Measurements from ENCODE around the gene EEF1AKMT2.

Gene EEF1AKMT2

DNA sequence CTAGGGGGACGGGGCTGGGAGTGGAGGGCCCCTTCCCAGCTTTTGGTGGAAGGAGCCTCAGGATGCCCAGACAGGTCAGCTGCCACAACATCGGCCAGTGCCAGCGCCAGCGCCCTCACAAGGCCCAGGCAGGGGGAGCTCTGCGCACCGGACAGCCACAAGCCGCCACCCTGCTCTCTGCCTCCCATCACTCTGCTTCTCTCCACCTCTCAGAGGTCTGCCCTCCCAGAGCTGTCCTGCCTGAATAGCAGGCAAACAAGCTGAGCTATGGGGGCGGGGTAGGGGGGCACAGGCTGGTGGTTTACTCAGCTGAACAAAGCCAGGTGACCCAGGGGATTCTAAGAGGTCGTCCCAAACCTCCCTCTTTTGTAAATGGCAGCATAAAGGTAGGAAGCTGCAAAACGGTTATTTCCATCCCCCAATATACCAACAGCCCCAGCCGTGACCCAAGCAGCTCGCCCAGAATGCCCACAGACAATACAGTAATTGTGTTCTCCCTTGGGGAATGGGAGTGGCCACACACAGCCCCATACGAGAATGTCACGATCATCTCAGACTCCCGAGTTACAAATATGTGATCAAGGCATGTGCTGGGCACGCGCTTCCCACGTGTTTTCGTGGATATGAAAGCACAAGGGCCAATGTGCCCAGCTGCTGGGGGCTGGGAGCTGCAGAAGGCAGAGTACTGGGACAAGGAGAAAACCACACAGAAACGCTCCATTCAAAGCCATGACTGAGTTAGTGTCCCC lies 67.2 kb downstream of the EEF1AKMT2 start:
- peaks cover 97% of the 10 kb centered on the region for H3K79me2 ChIP-seq (ENCODE audit: control insufficient read depth, low read length)
- H3K4me3 ChIP-seq (ENCODE audit: low read length) = no peak overlapping the region

DNA sequence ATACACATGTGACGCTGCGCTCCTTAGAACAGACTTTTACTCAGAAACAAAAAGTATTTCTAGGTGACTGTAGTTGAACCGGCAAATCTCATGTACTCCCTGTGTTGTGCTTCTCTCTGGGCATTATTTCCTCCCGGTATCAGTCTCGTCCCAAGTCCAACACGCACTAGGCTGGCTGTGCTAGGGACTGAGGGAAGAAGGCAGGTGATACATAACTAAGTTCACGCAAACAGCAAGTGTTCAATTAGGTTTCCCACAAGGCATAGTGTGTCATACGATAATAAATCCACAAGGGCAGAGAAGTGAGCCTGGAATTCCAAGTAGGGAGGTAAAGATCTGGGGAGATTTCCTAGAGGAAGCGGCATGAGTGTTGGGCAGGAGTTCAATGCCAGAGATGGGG lies 67.9 kb downstream of the EEF1AKMT2 start:
- H3K79me2 ChIP-seq (ENCODE audit: control insufficient read depth, low read length) = peaks cover 97% of the 10 kb centered on the region
- H3K9me2 ChIP-seq (replicated peaks; ENCODE audit: control insufficient read depth, low read length) = no peaks in the 10 kb centered on the region
- H3K4me2 ChIP-seq (ENCODE audit: low read length) = peak overlapping the region; percentile 42
- H3K27ac ChIP-seq (ENCODE audit: low read depth, low read length) = peak overlapping the region; percentile 18; the same call in 1 of the 2 replicates
- TF ChIP-seq, protein P1, sequence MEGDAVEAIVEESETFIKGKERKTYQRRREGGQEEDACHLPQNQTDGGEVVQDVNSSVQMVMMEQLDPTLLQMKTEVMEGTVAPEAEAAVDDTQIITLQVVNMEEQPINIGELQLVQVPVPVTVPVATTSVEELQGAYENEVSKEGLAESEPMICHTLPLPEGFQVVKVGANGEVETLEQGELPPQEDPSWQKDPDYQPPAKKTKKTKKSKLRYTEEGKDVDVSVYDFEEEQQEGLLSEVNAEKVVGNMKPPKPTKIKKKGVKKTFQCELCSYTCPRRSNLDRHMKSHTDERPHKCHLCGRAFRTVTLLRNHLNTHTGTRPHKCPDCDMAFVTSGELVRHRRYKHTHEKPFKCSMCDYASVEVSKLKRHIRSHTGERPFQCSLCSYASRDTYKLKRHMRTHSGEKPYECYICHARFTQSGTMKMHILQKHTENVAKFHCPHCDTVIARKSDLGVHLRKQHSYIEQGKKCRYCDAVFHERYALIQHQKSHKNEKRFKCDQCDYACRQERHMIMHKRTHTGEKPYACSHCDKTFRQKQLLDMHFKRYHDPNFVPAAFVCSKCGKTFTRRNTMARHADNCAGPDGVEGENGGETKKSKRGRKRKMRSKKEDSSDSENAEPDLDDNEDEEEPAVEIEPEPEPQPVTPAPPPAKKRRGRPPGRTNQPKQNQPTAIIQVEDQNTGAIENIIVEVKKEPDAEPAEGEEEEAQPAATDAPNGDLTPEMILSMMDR (IDR thresholded peaks at IDR 0.05; ENCODE audit: low read depth, low read length, poor library complexity, severe bottlenecking) = no peak
- TF ChIP-seq EZH2phosphoT487 (IDR thresholded peaks at IDR 0.05; ENCODE audit: borderline replicate concordance, low read length) = no peak
- H3F3A ChIP-seq (ENCODE audit: control insufficient read depth, insufficient read depth) = peaks cover 14% of the 10 kb centered on the region
- peaks cover 92% of the 10 kb centered on the region for H3K4me1 ChIP-seq (ENCODE audit: control insufficient read depth, low read length)
- H3K4me3 ChIP-seq (ENCODE audit: low read length) = no peak overlapping the region
- no peaks in the 10 kb centered on the region for H3K27me3 ChIP-seq (ENCODE audit: control insufficient read depth, low read length)
- H3K9me3 ChIP-seq (ENCODE audit: control insufficient read depth, insufficient read depth, low read length) = no peaks in the 10 kb centered on the region
- H3K36me3 ChIP-seq (ENCODE audit: control insufficient read depth, low read length) = peaks cover 27% of the 10 kb centered on the region
- peaks cover 18% of the 10 kb centered on the region for H4K20me1 ChIP-seq (ENCODE audit: control insufficient read depth, insufficient read depth, low read depth, low read length)

More for the DNA sequence above, 67.2 kb downstream of the EEF1AKMT2 start:
- Histone ChIP-seq H3K4me2 (ENCODE audit: low read length) (peak overlapping the region; percentile 42), H3K9me2 (replicated peaks; ENCODE audit: control insufficient read depth, low read length) (no peaks in the 10 kb centered on the region), H3K4me1 (ENCODE audit: control insufficient read depth, low read length) (peaks cover 92% of the 10 kb centered on the region), H3K27me3 (ENCODE audit: control insufficient read depth, low read length) (no peaks in the 10 kb centered on the region), H4K20me1 (ENCODE audit: control insufficient read depth, insufficient read depth, low read depth, low read length) (peaks cover 22% of the 10 kb centered on the region; the same call in 1 of the 2 replicates), H3K27ac (ENCODE audit: low read depth, low read length) (no peak overlapping the region), H3K9me3 (ENCODE audit: control insufficient read depth, insufficient read depth, low read length) (no peaks in the 10 kb centered on the region), H3K36me3 (ENCODE audit: control insufficient read depth, low read length) (peaks cover 27% of the 10 kb centered on the region), H3F3A (ENCODE audit: control insufficient read depth, insufficient read depth) (peaks cover 12% of the 10 kb centered on the region)
- TF ChIP-seq, protein P1 (IDR thresholded peaks at IDR 0.05; ENCODE audit: low read depth, low read length, poor library complexity, severe bottlenecking) = no peak
- TF ChIP-seq EZH2phosphoT487 (IDR thresholded peaks at IDR 0.05; ENCODE audit: borderline replicate concordance, low read length) = no peak

DNA sequence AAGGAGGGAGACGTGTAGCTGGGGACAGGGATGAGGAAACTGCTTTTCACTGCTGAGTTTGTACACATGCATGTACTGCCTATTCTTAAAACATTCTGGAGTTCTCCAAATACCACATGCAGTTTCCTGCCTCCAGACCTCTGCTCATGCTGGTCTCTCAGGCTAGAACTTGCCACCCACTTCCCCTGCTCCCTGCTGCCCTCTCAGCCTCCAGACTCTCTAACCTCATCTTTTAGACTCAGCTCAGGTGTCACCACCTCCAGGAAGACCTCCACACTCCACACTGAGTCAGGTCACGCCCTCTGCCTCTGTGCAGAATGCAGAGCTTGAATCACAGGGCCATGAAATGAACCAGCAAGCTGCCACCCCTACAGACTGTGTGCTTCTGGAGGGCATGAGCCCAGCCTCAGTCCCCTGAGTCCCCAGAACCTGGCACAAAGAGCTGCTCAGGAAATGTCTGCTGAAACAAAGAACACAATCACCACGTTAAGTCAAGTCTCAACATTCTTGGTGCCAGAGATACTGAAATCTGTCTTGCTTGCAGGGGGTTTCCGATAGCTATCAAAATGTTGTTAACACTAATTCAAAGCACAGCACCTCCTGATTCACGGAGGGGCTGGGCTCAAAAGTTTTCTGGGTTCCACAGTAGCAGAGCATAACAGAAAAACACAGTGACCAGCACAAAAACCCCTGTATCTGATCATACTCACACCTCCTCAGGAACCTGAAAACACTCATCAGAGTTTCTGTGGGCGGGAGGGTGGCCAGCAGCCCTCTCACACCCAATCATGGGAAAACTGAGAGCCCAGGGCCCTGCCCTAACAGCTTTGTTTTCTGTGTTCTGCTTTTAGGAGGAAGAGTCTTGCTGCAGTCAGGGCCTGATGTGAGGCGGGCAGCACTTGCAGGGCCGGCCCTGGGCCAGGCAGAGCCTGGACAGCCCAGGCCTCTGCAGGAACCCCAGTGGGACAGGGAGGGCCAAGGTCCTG lies 68.6 kb downstream of the EEF1AKMT2 start:
- H3K4me3 ChIP-seq (ENCODE audit: low read length) = no peak overlapping the region
- peaks cover 30% of the 10 kb centered on the region for H3K36me3 ChIP-seq (ENCODE audit: control insufficient read depth, low read length)
- H3K27ac ChIP-seq (ENCODE audit: low read depth, low read length) = peak overlapping the region; percentile 18
- H3K4me1 ChIP-seq (ENCODE audit: control insufficient read depth, low read length) = peaks cover 92% of the 10 kb centered on the region
- peaks cover 97% of the 10 kb centered on the region for H3K79me2 ChIP-seq (ENCODE audit: control insufficient read depth, low read length)
- no peaks in the 10 kb centered on the region for H3K9me2 ChIP-seq (replicated peaks; ENCODE audit: control insufficient read depth, low read length)
- H3F3A ChIP-seq (ENCODE audit: control insufficient read depth, insufficient read depth) = peaks cover 16% of the 10 kb centered on the region
- no peak for TF ChIP-seq EZH2phosphoT487 (IDR thresholded peaks at IDR 0.05; ENCODE audit: borderline replicate concordance, low read length)
- TF ChIP-seq, protein P1 (IDR thresholded peaks at IDR 0.05; ENCODE audit: low read depth, low read length, poor library complexity, severe bottlenecking) = no peak
- H3K27me3 ChIP-seq (ENCODE audit: control insufficient read depth, low read length) = no peaks in the 10 kb centered on the region
- H4K20me1 ChIP-seq (ENCODE audit: control insufficient read depth, insufficient read depth, low read depth, low read length) = peaks cover 24% of the 10 kb centered on the region
- no peaks in the 10 kb centered on the region for H3K9me3 ChIP-seq (ENCODE audit: control insufficient read depth, insufficient read depth, low read length)
- peak overlapping the region; percentile 42 for H3K4me2 ChIP-seq (ENCODE audit: low read length)
